HEK293 (cell line): ENCODE data around the gene CRB3.
A peak's percentile ranks its signal among the peaks of the same experiment; 100 is the strongest.

Source experiments
- CTCF ChIA-PET: fragments of 350-600 bp; formaldehyde crosslinking; extraction: SDS; loops from one replicate; lab custom pipeline; 2021; ENCODE audit warnings: antibody characterized with exemption; lab: Yijun Ruan, JAX
- POLR2A ChIA-PET: fragments of 300-600 bp; formaldehyde crosslinking; extraction: SDS; loops from one replicate; lab custom pipeline; 2020; ENCODE audit warnings: antibody characterized with exemption, inconsistent platforms; lab: Yijun Ruan, JAX
- H3K27ac ChIP-seq: fragments of 200-500 bp; sonication (Bioruptor generic); 2 replicates; pipeline ENCODE4 v1.5.1; 2014; ENCODE audit warnings: low read depth, low read length, control low read depth, inconsistent platforms; ENCODE audit errors: extremely low read depth
- H3K36me3 ChIP-seq, 2 experiments: fragments of 200-500 bp in 1 of 2; sonication (Bioruptor generic) in 1 of 2; 1 replicate in 1 of 2; 2 replicates in 1 of 2; pipeline ENCODE4 v1.5.1; 2014 to 2017; ENCODE audit warnings: inconsistent platforms in 2 of 2, low read length in 2 of 2; ENCODE audit not compliant: control insufficient read depth in 2 of 2, insufficient read depth in 1 of 2
- H3K4me1 ChIP-seq: fragments of 200-500 bp; sonication (Bioruptor generic); 2 replicates; pipeline ENCODE4 v1.5.1; 2014; ENCODE audit warnings: mild to moderate bottlenecking, low read length, inconsistent platforms; ENCODE audit not compliant: control insufficient read depth, insufficient read depth
- H3K4me3 ChIP-seq: 2 replicates; pipeline ENCODE4 v1.5.1; 2011; ENCODE audit warnings: low read depth, mild to moderate bottlenecking, control low read depth, low read length, moderate library complexity
- H3K9me3 ChIP-seq: fragments of 200-500 bp; sonication (Bioruptor generic); 2 replicates; pipeline ENCODE4 v1.5.1; 2014; ENCODE audit warnings: low read depth, low read length, inconsistent platforms; ENCODE audit not compliant: control insufficient read depth, insufficient read depth
- GLIS1 ChIP-seq: fragments of 450-650 bp; formaldehyde crosslinking; IDR thresholded peaks from 2 replicates; pipeline ENCODE4 v1.5.1; 2016; ENCODE audit warnings: missing biosample characterization, missing genetic modification characterization
- PRDM10 ChIP-seq: fragments of 450-650 bp; formaldehyde crosslinking; IDR thresholded peaks from 2 replicates; pipeline ENCODE4 v1.5.1; 2016; ENCODE audit warnings: missing biosample characterization, missing genetic modification characterization
- ZIC2 ChIP-seq: fragments of 450-650 bp; formaldehyde crosslinking; IDR thresholded peaks from 2 replicates; pipeline ENCODE4 v1.5.1; 2016; ENCODE audit warnings: missing biosample characterization, missing genetic modification characterization
- ZNF132 ChIP-seq: fragments of 450-650 bp; formaldehyde crosslinking; IDR thresholded peaks from 2 replicates; pipeline ENCODE4 v1.5.1; 2017; ENCODE audit warnings: missing biosample characterization, missing genetic modification characterization, borderline replicate concordance
- ZNF133 ChIP-seq: fragments of 450-650 bp; formaldehyde crosslinking; IDR thresholded peaks from 2 replicates; pipeline ENCODE4 v1.5.1; 2016; ENCODE audit warnings: missing biosample characterization, missing genetic modification characterization
- ZNF530 ChIP-seq: fragments of 450-650 bp; formaldehyde crosslinking; IDR thresholded peaks from 2 replicates; pipeline ENCODE4 v1.5.1; 2016; ENCODE audit warnings: low read depth, missing biosample characterization, missing genetic modification characterization
- ZNF600 ChIP-seq: fragments of 450-650 bp; formaldehyde crosslinking; IDR thresholded peaks from 2 replicates; pipeline ENCODE4 v1.5.1; 2016; ENCODE audit warnings: missing biosample characterization, missing genetic modification characterization
- ZNF621 ChIP-seq: fragments of 450-650 bp; formaldehyde crosslinking; IDR thresholded peaks from 2 replicates; pipeline ENCODE4 v1.5.1; 2017; ENCODE audit warnings: missing biosample characterization, missing genetic modification characterization
- TF ChIP-seq, protein P1 (sequence below): sonication (generic); formaldehyde crosslinking; IDR thresholded peaks from 2 replicates; pipeline ENCODE4 v1.8.1; 2022; ENCODE audit warnings: mild to moderate bottlenecking, moderate library complexity, missing genetic modification reagents
- TF ChIP-seq, protein P2 (sequence below): fragments of 450-650 bp; formaldehyde crosslinking; IDR thresholded peaks from 2 replicates; pipeline ENCODE4 v1.5.1; 2016; ENCODE audit warnings: missing biosample characterization, missing genetic modification characterization

CRB3 gene

GRCh38 chr19:6483235-6483634 lies 19.2 kb downstream of the CRB3 start:
- H3K36me3 ChIP-seq, result no peaks in the 10 kb centered on the region
- no peaks in the 10 kb centered on the region for H3K4me1 ChIP-seq
- ChIA-PET POLR2A (interaction anchor here (0.7 kb wide), 1 partner anchor 15 kb away, joined by 4 read pairs; no protein-coding TSS in a partner anchor), CTCF (interaction anchor here (1.0 to 1.3 kb wide), 2 partner anchors 10 to 110 kb away, joined by 3 to 4 read pairs; partner anchors contain the start of gene ALKBH7)
- no peak overlapping the region for H3K4me3 ChIP-seq
- H3K9me3 ChIP-seq, result no peaks in the 10 kb centered on the region
- TF ChIP-seq ZNF530 (tag by site-specific recombination), result no peak
- no peak for TF ChIP-seq ZNF132 (tag by site-specific recombination)
- peak; percentile 89 for TF ChIP-seq ZIC2 (tag by site-specific recombination)
- TF ChIP-seq GLIS1 (tag by site-specific recombination), result peak; percentile 53; the same call in 1 of the 2 replicates
- 0 out of 2 replicates have a peak, but pooled peaks have one; percentile 16 for TF ChIP-seq PRDM10
- TF ChIP-seq, all 188 proteins: peak for 3
- no peak overlapping the region for H3K27ac ChIP-seq

- ChIA-PET CTCF (no interaction called here), POLR2A (no interaction called here)
- H3K4me1 ChIP-seq, result no peaks in the 10 kb centered on the region
These were observed 20.2 kb downstream of the CRB3 start for GRCh38 chr19:6484230-6484629.

DNA sequence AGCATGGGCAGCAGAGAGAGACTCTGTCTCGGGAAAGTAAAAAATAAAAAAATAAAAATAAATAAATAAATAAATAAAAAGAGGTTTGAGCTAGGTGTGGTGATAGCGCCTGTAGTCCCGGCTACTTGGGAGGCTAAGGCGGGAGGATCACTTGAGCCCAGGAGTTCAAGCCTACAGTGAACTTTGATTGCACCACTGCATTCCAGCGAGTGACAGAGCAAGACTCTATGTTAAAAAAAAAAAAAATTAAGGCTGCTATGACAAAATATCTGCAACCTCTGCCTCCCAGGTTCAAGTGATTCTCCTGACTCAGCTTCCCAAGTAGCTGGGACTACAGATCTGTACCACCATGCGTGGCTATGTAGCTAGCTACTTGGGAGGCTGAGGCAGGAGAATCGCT lies 20.8 kb downstream of the CRB3 start:
- H3K4me1 ChIP-seq, result no peaks in the 10 kb centered on the region
- TF ChIP-seq ZNF133 (tag by site-specific recombination) (no peak), ZNF621 (tag by site-specific recombination) (no peak), ZNF600 (tag by site-specific recombination) (no peak)
- CTCF ChIA-PET, result interaction anchor here (0.6 to 0.7 kb wide), 2 partner anchors 52 to 282 kb away, joined by 3 to 4 read pairs; partner anchors contain the start of gene SH2D3A

More at GRCh38 chr19:6484230-6484629, 20.2 kb downstream of the CRB3 start:
- no peak overlapping the region for H3K4me3 ChIP-seq
- H3K36me3 ChIP-seq, result no peaks in the 10 kb centered on the region
- H3K27ac ChIP-seq, result no peak overlapping the region
- TF ChIP-seq, protein P1, sequence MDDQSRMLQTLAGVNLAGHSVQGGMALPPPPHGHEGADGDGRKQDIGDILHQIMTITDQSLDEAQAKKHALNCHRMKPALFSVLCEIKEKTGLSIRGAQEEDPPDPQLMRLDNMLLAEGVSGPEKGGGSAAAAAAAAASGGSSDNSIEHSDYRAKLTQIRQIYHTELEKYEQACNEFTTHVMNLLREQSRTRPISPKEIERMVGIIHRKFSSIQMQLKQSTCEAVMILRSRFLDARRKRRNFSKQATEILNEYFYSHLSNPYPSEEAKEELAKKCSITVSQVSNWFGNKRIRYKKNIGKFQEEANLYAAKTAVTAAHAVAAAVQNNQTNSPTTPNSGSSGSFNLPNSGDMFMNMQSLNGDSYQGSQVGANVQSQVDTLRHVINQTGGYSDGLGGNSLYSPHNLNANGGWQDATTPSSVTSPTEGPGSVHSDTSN, result no peak
- TF ChIP-seq, protein P2, sequence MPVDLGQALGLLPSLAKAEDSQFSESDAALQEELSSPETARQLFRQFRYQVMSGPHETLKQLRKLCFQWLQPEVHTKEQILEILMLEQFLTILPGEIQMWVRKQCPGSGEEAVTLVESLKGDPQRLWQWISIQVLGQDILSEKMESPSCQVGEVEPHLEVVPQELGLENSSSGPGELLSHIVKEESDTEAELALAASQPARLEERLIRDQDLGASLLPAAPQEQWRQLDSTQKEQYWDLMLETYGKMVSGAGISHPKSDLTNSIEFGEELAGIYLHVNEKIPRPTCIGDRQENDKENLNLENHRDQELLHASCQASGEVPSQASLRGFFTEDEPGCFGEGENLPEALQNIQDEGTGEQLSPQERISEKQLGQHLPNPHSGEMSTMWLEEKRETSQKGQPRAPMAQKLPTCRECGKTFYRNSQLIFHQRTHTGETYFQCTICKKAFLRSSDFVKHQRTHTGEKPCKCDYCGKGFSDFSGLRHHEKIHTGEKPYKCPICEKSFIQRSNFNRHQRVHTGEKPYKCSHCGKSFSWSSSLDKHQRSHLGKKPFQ (tag by site-specific recombination), result 0 out of 2 replicates have a peak, but pooled peaks have one; percentile 48
- H3K9me3 ChIP-seq, result no peaks in the 10 kb centered on the region

More for the DNA sequence above, 20.8 kb downstream of the CRB3 start:
- no peaks in the 10 kb centered on the region for H3K9me3 ChIP-seq
- no peak overlapping the region for H3K4me3 ChIP-seq
- POLR2A ChIA-PET, result no interaction called here
- no peak overlapping the region for H3K27ac ChIP-seq
- H3K36me3 ChIP-seq, result no peaks in the 10 kb centered on the region
